ENCODE measurements around the gene GSAP. TPM values are rescaled to one million over a fixed set of nuclear protein-coding genes. Genes with fewer than 3 reads are reported as not detected.

GSAP gene
- total RNA-seq, 1 experiment from 2014 or later = 0.85 TPM

- no peaks in the 10 kb centered on the region for H3K9me3 ChIP-seq (ENCODE audit: control insufficient read depth, insufficient read depth, low read depth, low read length)
- peaks cover 3% of the 10 kb centered on the region; the same call in 1 of the 2 replicates for H3K27me3 ChIP-seq (ENCODE audit: control insufficient read depth, insufficient read depth, low read length)
- BruUV-seq (replicated peaks) = no TSS peak
- H3K27ac ChIP-seq (ENCODE audit: low read length) = no peak overlapping the region
- CTCF ChIA-PET = interaction anchor here (0.6 kb wide), 1 partner anchor 38 kb away, joined by 3 read pairs; no protein-coding TSS in a partner anchor
- DNase-seq (ENCODE audit: low read depth, low spot score) (no peak), ATAC-seq (no peak)
- no peak overlapping the region for H3K4me3 ChIP-seq (ENCODE audit: low read depth in 2 of 2, low read length in 2 of 2)
- no peak for TF ChIP-seq REST (IDR thresholded peaks at IDR 0.05; ENCODE audit: insufficient read depth in 1 of 2, low read depth in 2 of 2, low read length in 1 of 2)
- no peak for TF ChIP-seq CTCF (IDR thresholded peaks at IDR 0.05)
- TF ChIP-seq POLR2AphosphoS5 (IDR thresholded peaks at IDR 0.05; ENCODE audit: low read depth, low read length) = no peak
- no peak for TF ChIP-seq TCF7L2 (IDR thresholded peaks at IDR 0.05; ENCODE audit: low read depth, low read length)
- TF ChIP-seq SIN3A (IDR thresholded peaks at IDR 0.05; ENCODE audit: borderline replicate concordance, insufficient read depth, low read depth, low read length) = no peak
- POLR2A ChIA-PET = no interaction called here
- H3K36me3 ChIP-seq (ENCODE audit: control insufficient read depth, insufficient read depth, low read length) = no peaks in the 10 kb centered on the region
- no peaks in the 10 kb centered on the region for H3K4me1 ChIP-seq (ENCODE audit: control insufficient read depth, insufficient read depth, low read length)
- in situ Hi-C loops (cut with HindIII; ENCODE audit: low pct_unique_long_range_greater_than_20kb, low sequenced_read_pairs) = no loop called here
- intact Hi-C loops (cut with micrococcal nuclease; ENCODE audit: unreplicated experiment) = no loop called here
These were observed 146.6 kb downstream of the GSAP start for GRCh38 chr7:77269360-77270093.

- Histone ChIP-seq H3K27ac (ENCODE audit: low read length) (no peak overlapping the region), H3K4me1 (ENCODE audit: control insufficient read depth, insufficient read depth, low read length) (no peaks in the 10 kb centered on the region), H3K4me3 (ENCODE audit: low read depth in 2 of 2, low read length in 2 of 2) (no peak overlapping the region), H3K36me3 (ENCODE audit: control insufficient read depth, insufficient read depth, low read length) (no peaks in the 10 kb centered on the region), H3K9me3 (ENCODE audit: control insufficient read depth, insufficient read depth, low read depth, low read length) (no peaks in the 10 kb centered on the region), H3K27me3 (ENCODE audit: control insufficient read depth, insufficient read depth, low read length) (peaks cover 3% of the 10 kb centered on the region; the same call in 1 of the 2 replicates)
- ATAC-seq (no peak), DNase-seq (ENCODE audit: low read depth, low spot score) (no peak)
- TF ChIP-seq POLR2AphosphoS5 (IDR thresholded peaks at IDR 0.05; ENCODE audit: low read depth, low read length) (no peak), CTCF (IDR thresholded peaks at IDR 0.05) (no peak), SIN3A (IDR thresholded peaks at IDR 0.05; ENCODE audit: borderline replicate concordance, insufficient read depth, low read depth, low read length) (no peak), REST (IDR thresholded peaks at IDR 0.05; ENCODE audit: insufficient read depth in 1 of 2, low read depth in 2 of 2, low read length in 1 of 2) (no peak), TCF7L2 (IDR thresholded peaks at IDR 0.05; ENCODE audit: low read depth, low read length) (no peak)
- in situ Hi-C loops (cut with HindIII; ENCODE audit: low pct_unique_long_range_greater_than_20kb, low sequenced_read_pairs) (no loop called here), intact Hi-C loops (cut with micrococcal nuclease; ENCODE audit: unreplicated experiment) (no loop called here)
- ChIA-PET CTCF (no interaction called here), POLR2A (no interaction called here)
- no TSS peak for BruUV-seq (replicated peaks)
These were observed 149.8 kb downstream of the GSAP start for GRCh38 chr7:77266291-77266794.

Data from Panc1 (cell line).